Measurements from ENCODE around the gene TMC2.
"Not testable (repeated sequence)": the region's sequence is repeated elsewhere in the genome, so short reads cannot be mapped to it uniquely, and the experiment has no call there.

Gene TMC2

GRCh38 chr20:2536560-2536986, at the start of gene TMC2:
Gene TMC2, plus strand, starts transcription at chr20:2536573. Its CDS starts 49 bp downstream, at chr20:2536622.
- no peak for DNase-seq

GRCh38 chr20:2502808-2503384, 33.5 kb upstream of the TMC2 start:
- not testable (repeated sequence) for DNase-seq

GRCh38 chr20:2504803-2505202, 31.6 kb upstream of the TMC2 start:
- DNase-seq, result not testable (repeated sequence)

GRCh38 chr20:2506426-2506825, 29.9 kb upstream of the TMC2 start:
- not testable (repeated sequence) for DNase-seq

DNA sequence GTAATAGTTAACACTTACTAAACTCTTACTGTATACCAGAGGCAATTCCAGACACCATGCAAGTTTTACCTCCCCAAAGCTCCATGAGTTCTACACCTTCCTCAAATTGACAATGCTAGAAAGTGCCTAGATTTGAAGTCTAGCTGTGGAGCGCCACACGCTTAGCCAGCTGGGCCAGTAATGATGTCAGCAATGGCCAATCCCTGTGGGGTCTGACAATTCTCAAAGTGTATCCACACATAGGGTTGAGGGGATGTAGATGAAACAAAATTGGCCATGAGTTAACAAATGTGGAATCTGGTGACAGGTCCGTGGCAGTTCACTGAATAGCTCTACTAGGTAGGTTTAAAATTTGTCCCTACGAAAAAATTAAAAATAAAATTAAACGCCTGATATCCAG, 28.9 kb upstream of the TMC2 start:
- no peak for DNase-seq

DNA sequence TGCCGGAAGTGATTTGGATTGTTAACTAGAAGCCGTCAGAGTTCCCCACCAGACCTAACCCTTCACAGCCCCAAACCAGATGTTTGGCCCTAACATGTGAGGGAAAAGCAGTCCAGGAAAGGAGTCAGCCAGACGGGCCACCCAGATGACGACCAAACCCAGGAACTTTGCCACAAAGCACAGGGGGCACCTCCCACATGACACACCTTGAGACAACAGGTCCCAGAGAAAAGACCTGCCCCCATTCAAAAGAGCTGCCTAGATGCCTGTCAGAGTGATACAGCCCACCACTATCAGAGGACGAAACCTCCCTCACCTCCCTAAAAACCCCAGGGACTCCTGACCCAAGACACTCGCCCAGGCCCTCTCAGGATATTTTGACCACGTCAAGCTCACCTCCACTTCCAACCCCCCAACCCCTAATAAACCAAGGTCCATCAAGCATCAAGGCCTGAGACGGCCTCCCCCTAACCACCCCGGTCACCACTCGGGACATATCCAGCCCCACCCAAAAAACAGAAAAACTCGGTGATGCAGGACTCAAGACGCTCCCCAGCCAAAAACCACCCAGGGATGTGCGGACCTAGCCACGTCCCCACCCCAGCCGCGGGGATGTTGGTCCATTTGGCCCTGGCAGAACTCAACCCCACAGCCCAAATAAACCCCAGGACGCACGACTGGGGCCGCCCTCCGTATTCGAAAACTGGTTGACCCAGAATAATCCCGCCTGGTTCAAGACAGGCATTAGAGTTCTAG, 28.3 kb upstream of the TMC2 start:
- DNase-seq, result peak in 1 of 14 donors; percentile 49

GRCh38 chr20:2508631-2509467, 27.5 kb upstream of the TMC2 start, which contains the start of gene ZNF343:
Gene ZNF343, minus strand, starts transcription at chr20:2508915. Its CDS starts 15,020 bp downstream, at chr20:2493895.
- DNase-seq, result peak in 13 of 14 donors; percentile 77 to 94 (median 88)

- DNase-seq, result no peak
Observed at GRCh38 chr20:2509468-2509781, 26.9 kb upstream of the TMC2 start.

DNA sequence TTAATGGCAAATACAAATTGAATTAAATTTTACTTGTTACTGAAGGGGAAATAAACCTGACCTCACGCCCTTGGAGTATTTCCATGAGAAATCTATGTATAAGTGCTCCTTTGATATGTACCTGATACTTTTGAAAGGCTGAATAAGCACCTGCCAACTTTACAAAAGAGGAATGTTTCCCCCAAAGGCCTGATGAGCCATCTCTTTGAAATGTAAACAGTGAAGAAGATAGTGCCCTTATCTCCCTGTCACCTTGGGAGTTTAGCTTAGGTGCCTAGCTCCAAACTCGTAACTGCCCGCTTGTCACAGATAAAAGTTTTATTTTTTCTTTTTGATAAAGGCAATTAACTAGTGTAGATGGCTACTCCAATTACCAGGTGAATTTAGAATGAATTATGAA, 26.6 kb upstream of the TMC2 start:
- DNase-seq, result no peak

GRCh38 chr20:2515203-2515602, 21.2 kb upstream of the TMC2 start:
- no peak for DNase-seq

GRCh38 chr20:2516399-2516798, 20.0 kb upstream of the TMC2 start:
- DNase-seq, result no peak

DNA sequence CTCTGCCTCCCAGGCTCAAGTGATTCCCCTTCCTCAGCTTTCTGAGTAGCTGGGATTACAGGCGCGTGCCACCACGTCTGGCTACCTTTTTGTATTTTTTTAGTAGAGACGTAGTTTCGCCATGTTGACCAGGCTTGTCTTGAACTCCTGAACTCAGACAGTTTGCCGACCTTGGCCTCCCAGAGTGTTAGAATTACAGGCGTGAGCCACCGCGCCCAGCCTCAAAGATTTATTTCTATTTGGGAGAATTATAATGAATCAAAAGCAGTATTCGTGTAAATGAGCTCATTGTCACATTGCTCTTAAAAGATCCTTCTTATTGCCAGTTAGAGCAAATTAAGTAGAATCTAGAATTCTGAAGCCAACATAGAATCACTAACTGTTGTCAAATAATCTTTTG, 18.3 kb upstream of the TMC2 start:
- no peak for DNase-seq

DNA sequence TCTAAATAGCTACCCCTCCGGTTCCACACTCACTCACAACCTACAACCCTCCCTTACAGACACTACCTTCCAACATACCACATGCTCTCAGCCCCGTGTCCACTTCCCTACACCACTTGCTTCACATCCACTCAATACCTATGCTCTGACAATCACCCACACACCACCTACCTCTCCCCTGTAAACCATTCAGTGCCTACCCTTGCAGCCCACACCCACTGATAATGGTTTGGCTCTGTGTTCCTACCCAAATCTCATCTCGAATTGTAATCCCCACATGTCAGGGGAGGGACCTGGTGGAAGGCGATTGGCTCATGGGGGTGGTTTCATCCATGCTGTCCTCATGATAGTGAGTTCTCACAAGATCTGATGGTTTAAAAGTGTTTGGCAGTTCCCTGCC, 17.8 kb upstream of the TMC2 start:
- no peak for DNase-seq

- DNase-seq, result no peak
Observed at GRCh38 chr20:2519115-2519809, 17.1 kb upstream of the TMC2 start.

DNA sequence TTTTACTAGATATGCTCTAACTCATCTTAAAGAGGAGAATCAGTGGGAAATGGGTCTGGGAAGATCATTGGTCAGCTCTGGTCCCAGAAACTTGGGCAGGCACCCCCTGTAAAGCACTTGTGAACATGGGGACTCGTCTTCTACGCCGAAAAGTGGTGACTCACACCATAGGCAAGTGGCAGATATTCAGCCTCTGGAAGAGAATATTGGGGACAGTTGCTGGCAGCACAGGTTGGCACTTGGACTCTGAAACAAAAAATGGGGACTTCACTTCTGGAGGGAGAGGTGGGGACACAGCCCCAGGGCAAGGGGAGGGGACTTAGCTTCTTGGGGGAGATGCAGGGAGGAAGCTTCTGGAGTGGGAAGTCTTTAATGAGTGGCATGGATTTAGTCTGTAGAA, 15.8 kb upstream of the TMC2 start:
- DNase-seq, result no peak

DNA sequence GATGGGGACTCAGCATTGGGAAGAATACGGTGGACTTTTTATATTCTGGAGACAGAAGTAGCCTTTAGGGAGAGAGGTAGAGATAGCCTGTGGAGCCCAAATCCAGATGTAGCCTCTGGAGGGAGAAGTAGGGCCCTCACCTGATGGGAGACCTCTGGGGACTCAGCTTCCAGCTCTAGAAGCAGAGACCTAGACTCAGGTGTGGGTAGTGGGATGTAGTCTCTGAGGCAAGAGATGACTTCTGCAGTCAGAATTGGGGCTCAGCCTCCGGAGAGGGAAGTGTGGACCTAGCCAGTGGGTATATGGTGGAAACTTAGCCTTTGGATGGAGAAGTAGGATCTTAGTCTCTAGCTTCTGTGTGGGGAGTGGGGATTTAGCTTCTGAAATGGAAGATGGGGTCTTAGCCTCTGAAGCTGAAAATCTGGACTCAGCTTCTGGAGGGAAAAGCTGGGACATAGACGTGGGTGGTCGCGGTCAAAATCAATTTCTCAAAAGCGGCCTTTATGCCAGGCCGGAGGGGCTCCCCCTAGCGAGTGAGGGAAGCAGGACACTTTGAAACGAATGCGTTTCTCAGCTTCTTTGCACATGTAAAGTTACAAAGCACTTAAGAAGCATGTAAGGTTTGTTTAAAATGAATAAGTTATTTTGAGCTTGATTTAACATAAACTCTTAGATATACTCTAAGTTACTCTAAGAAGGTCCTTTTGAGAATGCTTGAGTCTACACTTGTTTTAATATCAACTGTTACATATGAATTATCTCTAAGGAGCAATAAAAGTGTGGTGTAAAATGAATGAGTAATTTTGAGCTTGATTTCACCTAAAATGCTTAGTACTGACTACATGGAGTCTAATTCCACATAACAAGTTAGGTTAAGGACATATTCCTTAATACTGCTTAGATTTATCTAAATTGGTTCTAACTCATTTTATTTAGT, 14.7 kb upstream of the TMC2 start:
- peak in 1 of 14 donors; percentile 16 for DNase-seq

- not testable (repeated sequence) for DNase-seq
Observed at GRCh38 chr20:2522826-2523429, 13.4 kb upstream of the TMC2 start.

DNA sequence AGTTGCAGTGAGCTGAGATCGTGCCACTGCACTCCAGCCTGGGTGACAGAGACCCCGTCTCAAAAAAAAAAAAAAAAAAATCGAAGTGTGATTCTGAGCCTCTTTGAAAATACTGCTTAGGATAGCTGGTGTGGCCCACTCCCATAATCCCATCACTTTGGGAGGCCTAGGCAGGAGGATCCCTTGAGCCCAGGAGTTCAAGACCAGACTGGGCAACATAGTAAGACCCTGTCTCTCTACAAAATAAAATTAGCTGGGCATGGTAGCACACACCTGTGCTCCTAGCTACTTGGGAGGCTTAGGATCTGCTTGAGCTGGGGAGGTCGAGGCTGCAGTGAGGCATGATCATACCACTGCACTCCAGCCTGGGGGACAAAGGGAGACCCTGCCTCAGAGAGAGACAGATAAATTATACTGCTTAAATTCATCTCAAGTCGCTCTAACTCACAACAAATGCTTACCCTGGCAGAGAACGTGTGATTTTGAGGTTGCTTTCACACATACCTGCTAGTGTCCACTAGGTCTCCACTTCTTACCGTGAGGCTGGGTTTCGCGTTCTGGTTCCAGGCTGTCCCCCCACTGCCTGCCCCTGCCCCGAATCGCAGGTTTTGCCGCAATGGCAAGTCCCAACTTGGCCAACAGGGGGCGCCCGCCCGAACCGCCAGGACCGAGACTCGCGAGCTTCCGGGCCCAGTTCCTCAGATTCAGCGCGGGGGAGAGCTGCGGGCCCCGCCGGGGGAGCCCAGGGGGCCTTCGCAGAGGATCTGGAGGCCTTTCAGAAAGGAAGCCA, 12.3 kb upstream of the TMC2 start:
- peak in 12 of 14 donors; percentile 45 to 89 (median 76) for DNase-seq

DNA sequence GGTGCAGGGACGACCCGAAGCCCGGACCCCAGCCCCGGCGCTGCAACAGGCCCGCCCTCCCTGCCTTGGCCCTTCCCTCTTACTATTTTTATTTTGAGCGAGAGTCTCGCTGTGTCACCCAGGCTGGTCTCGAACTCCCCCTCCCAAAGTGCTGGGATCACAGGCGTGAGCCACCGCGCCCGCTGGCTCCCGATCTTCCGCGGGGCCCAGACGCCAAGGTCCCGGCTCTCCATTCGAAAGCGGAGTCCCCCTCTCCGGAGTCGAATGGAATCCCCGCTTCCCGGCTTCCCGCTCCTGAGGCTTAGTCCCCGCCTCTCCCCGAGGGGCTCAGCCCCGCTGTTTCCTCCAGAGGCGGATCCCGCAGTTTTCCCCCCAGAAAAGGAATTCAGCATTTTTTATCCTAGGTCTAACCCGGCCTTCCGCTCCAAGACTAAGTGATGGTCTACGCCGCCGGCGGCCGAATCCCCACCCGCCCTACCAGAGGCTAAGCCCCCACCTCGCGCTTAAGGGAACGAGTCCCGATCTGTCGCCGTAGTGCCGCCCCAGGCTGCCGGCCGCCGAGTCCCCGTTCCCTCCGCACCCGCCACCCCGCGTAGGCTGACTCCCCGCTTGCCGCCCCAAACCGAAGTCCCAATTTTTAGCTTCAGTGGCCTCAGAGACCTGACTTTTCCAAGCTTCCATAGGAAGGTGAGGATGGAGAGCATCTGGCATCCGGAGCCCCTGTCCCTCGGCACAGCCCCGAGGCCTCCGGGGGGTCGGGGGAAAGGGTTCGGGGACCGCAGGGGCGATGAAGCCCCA, 11.5 kb upstream of the TMC2 start:
- peak in 6 of 14 donors; percentile 50 to 58 (median 52) for DNase-seq
